DND-41 (cell line): ENCODE results near the gene MRM1.
A peak's percentile ranks its signal among the peaks of the same experiment; 100 is the strongest.

Source experiments
- ATAC-seq: fragments of 200-7000 bp; cut with Tn5 transposase; 3 replicates; pipeline ENCODE4 v1.9.1; 2021; ENCODE audit warnings: low read depth; ENCODE audit not compliant: insufficient read depth
- DNase-seq: peaks from one replicate; pipeline ENCODE4 v3.0.0-alpha.2; 2020
- H2AFZ ChIP-seq: 2 replicates; pipeline ENCODE4 v1.6.0; 2012; ENCODE audit warnings: low read depth, low read length
- H3K27ac ChIP-seq: 2 replicates; pipeline ENCODE4 v1.5.1; 2012; ENCODE audit warnings: low read length, inconsistent platforms
- H3K27me3 ChIP-seq: fragments of 200-600 bp; sonication (generic); 2 replicates; pipeline ENCODE4 v1.6.0; 2012; ENCODE audit warnings: low read length, mild to moderate bottlenecking, inconsistent platforms; ENCODE audit not compliant: insufficient read depth, poor library complexity
- H3K36me3 ChIP-seq: 2 replicates; pipeline ENCODE4 v1.5.1; 2012; ENCODE audit warnings: low read length, inconsistent platforms; ENCODE audit not compliant: insufficient read depth
- H3K4me1 ChIP-seq: 2 replicates; pipeline ENCODE4 v1.5.1; 2012; ENCODE audit warnings: mild to moderate bottlenecking, low read length; ENCODE audit not compliant: insufficient read depth
- H3K4me2 ChIP-seq: 2 replicates; pipeline ENCODE4 v1.6.0; 2012; ENCODE audit warnings: mild to moderate bottlenecking, moderate library complexity, low read length, inconsistent platforms; ENCODE audit not compliant: insufficient read depth
- H3K4me3 ChIP-seq, 2 experiments: fragments of 200-600 bp in 1 of 2; shearing (Covaris generic) in 1 of 2; 2 replicates each; pipeline ENCODE4 v1.5.1; 2012 to 2016; ENCODE audit warnings: inconsistent platforms in 2 of 2, low read length in 2 of 2, mild to moderate bottlenecking in 2 of 2, low read depth in 1 of 2, moderate library complexity in 1 of 2
- H3K79me2 ChIP-seq: 2 replicates; pipeline ENCODE4 v1.6.0; 2012; ENCODE audit warnings: low read length, inconsistent platforms; ENCODE audit not compliant: insufficient read depth
- H3K9ac ChIP-seq: 2 replicates; pipeline ENCODE4 v1.6.0; 2012; ENCODE audit warnings: low read depth, mild to moderate bottlenecking, inconsistent platforms, low read length, moderate library complexity
- H3K9me3 ChIP-seq: 2 replicates; pipeline ENCODE4 v1.5.1; 2012; ENCODE audit warnings: low read length, moderate library complexity, mild to moderate bottlenecking, inconsistent platforms; ENCODE audit not compliant: insufficient read depth, severe bottlenecking
- H4K20me1 ChIP-seq: 2 replicates; pipeline ENCODE4 v1.6.0; 2012; ENCODE audit warnings: low read length; ENCODE audit not compliant: insufficient read depth
- EZH2 ChIP-seq: IDR thresholded peaks from 3 replicates; pipeline ENCODE4 v1.6.1; 2012; ENCODE audit warnings: borderline replicate concordance, low read depth, mild to moderate bottlenecking, moderate library complexity, low read length, inconsistent platforms; ENCODE audit not compliant: severe bottlenecking
- TF ChIP-seq, protein P1 (sequence below): IDR thresholded peaks from 2 replicates; pipeline ENCODE4 v1.5.1; 2012; ENCODE audit warnings: borderline replicate concordance, low read length, moderate library complexity, mild to moderate bottlenecking; ENCODE audit not compliant: poor library complexity, severe bottlenecking; ENCODE audit errors: extremely low read depth

The MRM1 gene, protein sequence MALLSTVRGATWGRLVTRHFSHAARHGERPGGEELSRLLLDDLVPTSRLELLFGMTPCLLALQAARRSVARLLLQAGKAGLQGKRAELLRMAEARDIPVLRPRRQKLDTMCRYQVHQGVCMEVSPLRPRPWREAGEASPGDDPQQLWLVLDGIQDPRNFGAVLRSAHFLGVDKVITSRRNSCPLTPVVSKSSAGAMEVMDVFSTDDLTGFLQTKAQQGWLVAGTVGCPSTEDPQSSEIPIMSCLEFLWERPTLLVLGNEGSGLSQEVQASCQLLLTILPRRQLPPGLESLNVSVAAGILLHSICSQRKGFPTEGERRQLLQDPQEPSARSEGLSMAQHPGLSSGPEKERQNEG

DNA sequence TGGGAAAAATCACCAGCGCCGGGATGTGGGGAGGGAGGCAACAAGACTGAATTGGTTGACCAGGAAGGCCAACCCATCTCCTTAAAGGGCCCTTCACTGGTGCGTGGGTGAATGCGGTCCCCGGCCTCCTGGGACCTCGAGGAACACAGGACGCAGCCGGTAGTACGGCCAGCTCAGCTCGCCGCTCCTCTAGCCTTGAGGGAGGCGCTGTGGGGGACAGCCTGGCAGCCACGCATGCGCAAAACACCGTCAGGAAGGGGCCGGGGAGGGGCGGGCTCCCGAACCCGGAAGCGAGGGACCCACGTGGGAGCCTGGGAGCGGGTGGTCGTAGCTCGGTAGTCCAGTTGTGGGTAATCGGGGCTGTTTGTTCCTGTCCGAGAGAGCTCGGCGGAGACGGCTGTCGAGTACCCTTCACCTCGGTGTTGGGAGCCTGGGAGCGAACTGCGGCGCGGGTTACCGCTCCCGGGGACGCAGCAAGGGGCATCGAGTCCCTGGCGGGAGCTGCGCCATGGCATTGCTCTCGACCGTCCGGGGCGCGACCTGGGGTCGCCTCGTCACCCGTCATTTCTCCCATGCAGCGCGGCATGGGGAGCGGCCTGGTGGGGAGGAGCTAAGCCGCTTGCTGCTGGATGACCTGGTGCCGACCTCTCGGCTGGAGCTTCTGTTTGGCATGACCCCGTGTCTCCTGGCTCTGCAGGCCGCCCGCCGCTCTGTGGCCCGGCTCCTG lies at the start of gene MRM1:
Gene MRM1 (plus strand): TSS at position 281 of the 727 bp plus-strand sequence. CDS start 228 bp downstream, at position 509.
- peak within 1 kb of the TSS; percentile 57 for H3K9ac ChIP-seq
- no peaks in the 10 kb centered on the region for H3K27me3 ChIP-seq
- peak within 1 kb of the TSS; percentile 81 for H3K27ac ChIP-seq
- H4K20me1 ChIP-seq, result peaks cover 18% of the 10 kb centered on the region; the same call in 1 of the 2 replicates
- H3K4me2 ChIP-seq, result peak within 1 kb of the TSS; percentile 98
- peak within 1 kb of the TSS; percentile 63 to 69 for H3K4me3 ChIP-seq
- ATAC-seq (peak; percentile 84), DNase-seq (peak; percentile 91)
- no peak for TF ChIP-seq EZH2
- TF ChIP-seq, protein P1, sequence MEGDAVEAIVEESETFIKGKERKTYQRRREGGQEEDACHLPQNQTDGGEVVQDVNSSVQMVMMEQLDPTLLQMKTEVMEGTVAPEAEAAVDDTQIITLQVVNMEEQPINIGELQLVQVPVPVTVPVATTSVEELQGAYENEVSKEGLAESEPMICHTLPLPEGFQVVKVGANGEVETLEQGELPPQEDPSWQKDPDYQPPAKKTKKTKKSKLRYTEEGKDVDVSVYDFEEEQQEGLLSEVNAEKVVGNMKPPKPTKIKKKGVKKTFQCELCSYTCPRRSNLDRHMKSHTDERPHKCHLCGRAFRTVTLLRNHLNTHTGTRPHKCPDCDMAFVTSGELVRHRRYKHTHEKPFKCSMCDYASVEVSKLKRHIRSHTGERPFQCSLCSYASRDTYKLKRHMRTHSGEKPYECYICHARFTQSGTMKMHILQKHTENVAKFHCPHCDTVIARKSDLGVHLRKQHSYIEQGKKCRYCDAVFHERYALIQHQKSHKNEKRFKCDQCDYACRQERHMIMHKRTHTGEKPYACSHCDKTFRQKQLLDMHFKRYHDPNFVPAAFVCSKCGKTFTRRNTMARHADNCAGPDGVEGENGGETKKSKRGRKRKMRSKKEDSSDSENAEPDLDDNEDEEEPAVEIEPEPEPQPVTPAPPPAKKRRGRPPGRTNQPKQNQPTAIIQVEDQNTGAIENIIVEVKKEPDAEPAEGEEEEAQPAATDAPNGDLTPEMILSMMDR, result peak; percentile 30
- no peaks in the 10 kb centered on the region for H3K9me3 ChIP-seq
- H3K4me1 ChIP-seq, result peaks cover 41% of the 10 kb centered on the region
- 0 out of 2 replicates have a peak, but pooled peaks cover 8% of the 10 kb centered on the region for H3K36me3 ChIP-seq
- peaks cover 35% of the 10 kb centered on the region for H3K79me2 ChIP-seq
- peak within 1 kb of the TSS; percentile 95 for H2AFZ ChIP-seq

DNA sequence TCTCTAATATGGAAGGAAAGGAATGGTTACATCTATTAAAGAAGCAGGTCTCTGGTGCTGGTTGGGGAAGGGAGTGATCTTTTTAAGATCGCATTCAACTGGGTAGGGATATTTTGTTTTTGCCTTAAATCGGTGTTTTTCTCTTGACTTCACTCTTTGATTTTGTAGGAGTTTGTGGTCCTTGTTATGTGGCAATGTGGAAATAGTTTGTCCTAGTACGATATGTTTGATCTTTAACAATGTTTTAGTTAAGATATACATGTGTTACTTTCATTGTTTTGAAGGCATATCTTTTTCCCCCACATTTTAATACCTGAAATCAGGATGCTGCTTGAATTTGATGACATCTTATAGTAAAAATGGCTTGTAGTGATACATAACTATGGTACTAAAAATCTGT lies 47.9 kb upstream of the MRM1 start:
- no peaks in the 10 kb centered on the region for H3K9me3 ChIP-seq
- H3K27me3 ChIP-seq, result no peaks in the 10 kb centered on the region
- H3K4me2 ChIP-seq, result no peak overlapping the region
- H3K36me3 ChIP-seq, result peaks cover 75% of the 10 kb centered on the region
- peaks cover 53% of the 10 kb centered on the region for H4K20me1 ChIP-seq
- no peak overlapping the region for H3K27ac ChIP-seq
- no peak for TF ChIP-seq EZH2
- TF ChIP-seq, protein P1, result no peak
- DNase-seq (no peak), ATAC-seq (no peak)
- H3K4me1 ChIP-seq, result peaks cover 17% of the 10 kb centered on the region; the same call in 1 of the 2 replicates
- H2AFZ ChIP-seq, result no peak overlapping the region
- peaks cover 96% of the 10 kb centered on the region for H3K79me2 ChIP-seq
- no peak overlapping the region for H3K9ac ChIP-seq
- no peak overlapping the region for H3K4me3 ChIP-seq

DNA sequence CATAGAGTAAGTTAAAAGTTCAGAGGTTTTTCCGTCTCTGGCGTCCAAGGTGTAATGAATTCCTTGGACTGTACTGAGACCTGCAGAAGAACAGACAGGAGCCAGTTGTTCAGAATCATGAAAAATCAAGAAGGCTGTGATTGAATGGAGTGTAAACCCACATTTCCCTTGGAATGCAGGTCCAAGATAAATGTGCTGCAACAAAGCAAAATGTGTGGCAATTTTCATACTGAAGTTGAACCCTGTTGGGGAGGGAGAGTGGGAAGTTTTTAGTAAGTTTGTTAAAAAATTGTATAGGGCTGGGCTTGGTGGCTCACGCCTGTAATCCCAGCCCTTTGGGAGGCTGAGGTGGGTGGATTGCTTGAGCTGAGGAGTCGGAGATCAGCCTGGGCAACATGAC lies 35.3 kb upstream of the MRM1 start:
- H3K4me1 ChIP-seq, result no peaks in the 10 kb centered on the region
- no peak for TF ChIP-seq EZH2
- TF ChIP-seq, protein P1, result no peak
- DNase-seq, result no peak
- no peak for ATAC-seq
- H3K79me2 ChIP-seq, result peaks cover 78% of the 10 kb centered on the region
- H3K4me3 ChIP-seq, result no peak overlapping the region
- H4K20me1 ChIP-seq, result peaks cover 24% of the 10 kb centered on the region; the same call in 1 of the 2 replicates
- H3K9ac ChIP-seq, result no peak overlapping the region
- H3K27me3 ChIP-seq, result no peaks in the 10 kb centered on the region
- no peak overlapping the region for H2AFZ ChIP-seq
- H3K9me3 ChIP-seq, result no peaks in the 10 kb centered on the region
- H3K4me2 ChIP-seq, result no peak overlapping the region
- H3K27ac ChIP-seq, result no peak overlapping the region
- peaks cover 94% of the 10 kb centered on the region for H3K36me3 ChIP-seq
